Liver (tissue), 9 donors: ENCODE measurements around the gene NTPCR. TPM values are rescaled to one million over a fixed set of nuclear protein-coding genes. Genes with fewer than 3 reads are reported as not detected.

ENCODE experiments used
- DNase-seq: peaks from one replicate; pipeline ENCODE4 v3.0.0-alpha.2; 2017; ENCODE audit warnings: low spot score
- H3K27ac ChIP-seq, 2 donors: one replicate each; pipeline ENCODE4 v1.7.0; 2013; ENCODE audit warnings: inconsistent platforms in 2 of 2, low read length in 2 of 2, control low read depth in 1 of 2, low read depth in 1 of 2, mild to moderate bottlenecking in 1 of 2
- H3K27me3 ChIP-seq, 4 donors: one replicate each; pipeline versions ENCODE4 v1.6.1 to v1.7.0; 2013; ENCODE audit warnings: low read length in 3 of 4, inconsistent platforms in 1 of 4, mild to moderate bottlenecking in 1 of 4, moderate library complexity in 1 of 4; ENCODE audit not compliant: control insufficient read depth in 4 of 4, insufficient read depth in 4 of 4
- H3K36me3 ChIP-seq, 4 donors: one replicate each; pipeline versions ENCODE4 v1.6.1 to v1.7.0; 2013; ENCODE audit warnings: low read length in 3 of 4, mild to moderate bottlenecking in 3 of 4, low read depth in 1 of 4, moderate library complexity in 1 of 4; ENCODE audit not compliant: control insufficient read depth in 4 of 4, insufficient read depth in 3 of 4
- H3K4me1 ChIP-seq, 4 donors: one replicate each; pipeline versions ENCODE4 v1.6.1 to v1.7.0; 2013; ENCODE audit warnings: low read length in 3 of 4, mild to moderate bottlenecking in 3 of 4, moderate library complexity in 1 of 4; ENCODE audit not compliant: control insufficient read depth in 4 of 4, insufficient read depth in 4 of 4
- H3K4me3 ChIP-seq, 3 donors: one replicate each; pipeline versions ENCODE4 v1.6.1 to v1.7.0; 2013; ENCODE audit warnings: low read length in 3 of 3, control low read depth in 1 of 3, low read depth in 1 of 3, mild to moderate bottlenecking in 1 of 3
- H3K9ac ChIP-seq, 2 donors: one replicate each; pipeline ENCODE4 v1.7.0; 2013; ENCODE audit warnings: low read length in 2 of 2, mild to moderate bottlenecking in 2 of 2, moderate library complexity in 2 of 2, control low read depth in 1 of 2, low read depth in 1 of 2
- H3K9me3 ChIP-seq, 4 donors: one replicate each; pipeline versions ENCODE4 v1.6.1 to v1.7.0; 2013; ENCODE audit warnings: low read length in 3 of 4; ENCODE audit not compliant: control insufficient read depth in 4 of 4
- ATF3 ChIP-seq: IDR thresholded peaks from 2 replicates; pipeline ENCODE4 v1.6.1; 2016; ENCODE audit warnings: antibody characterized with exemption
- CTCF ChIP-seq: fragments of 150-350 bp; IDR thresholded peaks from 2 replicates; pipeline ENCODE4 v1.5.1; 2017; ENCODE audit warnings: improper control_type of control experiment, low read depth, low read length; ENCODE audit not compliant: missing input control
- EGR1 ChIP-seq, 2 donors: IDR thresholded peaks; 2 replicates each; pipeline ENCODE4 v1.6.1; 2016 to 2018; ENCODE audit warnings: antibody characterized with exemption in 2 of 2, low read depth in 2 of 2
- FOXA2 ChIP-seq: IDR thresholded peaks from 2 replicates; pipeline ENCODE4 v1.6.1; 2016; ENCODE audit warnings: antibody characterized with exemption
- HNF4A ChIP-seq, 2 donors: conservative IDR thresholded peaks; 2 replicates each; pipeline ENCODE4 v1.6.1; 2016; ENCODE audit warnings: antibody characterized with exemption in 2 of 2, mild to moderate bottlenecking in 2 of 2
- JUND ChIP-seq, 2 donors: IDR thresholded peaks; 2 replicates each; pipeline ENCODE4 v1.6.1; 2016; ENCODE audit warnings: antibody characterized with exemption in 2 of 2
- MAX ChIP-seq: IDR thresholded peaks from 2 replicates; pipeline ENCODE4 v1.6.1; 2016; ENCODE audit warnings: antibody characterized with exemption
- RAD21 ChIP-seq, 2 donors: IDR thresholded peaks; 2 replicates each; pipeline ENCODE4 v1.6.1; 2016; ENCODE audit warnings: antibody characterized with exemption in 2 of 2, mild to moderate bottlenecking in 2 of 2
- REST ChIP-seq: IDR thresholded peaks from 2 replicates; pipeline ENCODE4 v1.6.1; 2016; ENCODE audit warnings: antibody characterized with exemption, mild to moderate bottlenecking
- TAF1 ChIP-seq: conservative IDR thresholded peaks from 2 replicates; pipeline ENCODE4 v1.6.1; 2016; ENCODE audit warnings: antibody characterized with exemption, mild to moderate bottlenecking
- YY1 ChIP-seq: IDR thresholded peaks from 2 replicates; pipeline ENCODE4 v1.6.1; 2016; ENCODE audit warnings: antibody characterized with exemption, mild to moderate bottlenecking
- ZBTB33 ChIP-seq: IDR thresholded peaks from 2 replicates; pipeline ENCODE4 v1.6.1; 2016; ENCODE audit warnings: antibody characterized with exemption
- WGBS: extraction: QIAGEN DNeasy Blood & Tissue Kit; methylation state at CpG from one replicate; pipeline ENCODE4 v1.1.7; 2013; 5-methylcytosine and 5-hydroxymethylcytosine counted together
- polyA plus RNA-seq, 2 donors: library from polyadenylated mRNA; stranded (reverse) in 1 of 2; unstranded in 1 of 2; fragments of 200-250 nt in 1 of 2; fragments of >200 nt in 1 of 2; fragmentation: Nextera tagmentation in 1 of 2; extraction: Ambion mirVana in 1 of 2; gene quantifications; one replicate each; pipeline versions ENCODE4 v1.2.1 to v1.2.3, GENCODE V29; 2013 to 2015
- total RNA-seq, 2 donors: library from RNA; depleted of rRNA; stranded (reverse); fragments of >200 nt; gene quantifications; one replicate each; pipeline ENCODE4 v1.2.3, GENCODE V29; 2014
- donor health status: healthy.
- donor health status: healthy.
- donor health status: healthy.
- donor health status: healthy.
- donor health status: healthy.

NTPCR gene
- total and polyA plus RNA-seq, 4 donors: 7.2 to 37.2 (median 19.2) TPM

GRCh38 chr1:232915212-232915611 is 35.2 kb upstream of the NTPCR start:
- Histone ChIP-seq H3K9ac (no peak overlapping the region), H3K4me1 (no peaks in the 10 kb centered on the region), H3K27ac (no peak overlapping the region), H3K9me3 (no peaks in the 10 kb centered on the region), H3K36me3 (no peaks in the 10 kb centered on the region), H3K4me3 (no peak overlapping the region), H3K27me3 (no peaks in the 10 kb centered on the region)
- DNase-seq: no peak
- TF ChIP-seq ZBTB33 (no peak), RAD21 (IDR thresholded peaks at IDR 0.05) (no peak), ATF3 (no peak), REST (no peak), TAF1 (no peak), HNF4A (conservative IDR thresholded peaks at IDR 0.05) (no peak), MAX (no peak), EGR1 (IDR thresholded peaks at IDR 0.05; ENCODE audit: low read depth in 2 of 2) (no peak), YY1 (no peak), JUND (IDR thresholded peaks at IDR 0.05) (no peak), FOXA2 (no peak)
- 85% methylated on average over 4 of the region's 4 CpGs for WGBS

- Histone ChIP-seq H3K27ac (no peak overlapping the region), H3K4me1 (no peaks in the 10 kb centered on the region), H3K36me3 (no peaks in the 10 kb centered on the region), H3K4me3 (no peak overlapping the region), H3K27me3 (no peaks in the 10 kb centered on the region), H3K9ac (no peak overlapping the region), H3K9me3 (no peaks in the 10 kb centered on the region)
- TF ChIP-seq CTCF (no peak), JUND (IDR thresholded peaks at IDR 0.05) (no peak)
- 87% methylated on average over 3 of the region's 3 CpGs for WGBS
- DNase-seq: no peak
Measured at GRCh38 chr1:232917053-232917452, 33.4 kb upstream of the NTPCR start.
